Loucy (cell line): ENCODE measurements around the gene INTS11.

Experiments
- EZH2phosphoT487 ChIP-seq: fragments of 200-600 bp; IDR thresholded peaks from 2 replicates; pipeline ENCODE4 v1.6.1; 2018; ENCODE audit warnings: antibody characterized with exemption, mild to moderate bottlenecking, moderate library complexity, borderline replicate concordance
- TF ChIP-seq, protein P1 (sequence below): fragments of 200-600 bp; sonication (generic); conservative IDR thresholded peaks from 2 replicates; pipeline ENCODE4 v1.5.1; 2014; ENCODE audit warnings: mild to moderate bottlenecking, antibody characterized with exemption, low read length

DNA sequence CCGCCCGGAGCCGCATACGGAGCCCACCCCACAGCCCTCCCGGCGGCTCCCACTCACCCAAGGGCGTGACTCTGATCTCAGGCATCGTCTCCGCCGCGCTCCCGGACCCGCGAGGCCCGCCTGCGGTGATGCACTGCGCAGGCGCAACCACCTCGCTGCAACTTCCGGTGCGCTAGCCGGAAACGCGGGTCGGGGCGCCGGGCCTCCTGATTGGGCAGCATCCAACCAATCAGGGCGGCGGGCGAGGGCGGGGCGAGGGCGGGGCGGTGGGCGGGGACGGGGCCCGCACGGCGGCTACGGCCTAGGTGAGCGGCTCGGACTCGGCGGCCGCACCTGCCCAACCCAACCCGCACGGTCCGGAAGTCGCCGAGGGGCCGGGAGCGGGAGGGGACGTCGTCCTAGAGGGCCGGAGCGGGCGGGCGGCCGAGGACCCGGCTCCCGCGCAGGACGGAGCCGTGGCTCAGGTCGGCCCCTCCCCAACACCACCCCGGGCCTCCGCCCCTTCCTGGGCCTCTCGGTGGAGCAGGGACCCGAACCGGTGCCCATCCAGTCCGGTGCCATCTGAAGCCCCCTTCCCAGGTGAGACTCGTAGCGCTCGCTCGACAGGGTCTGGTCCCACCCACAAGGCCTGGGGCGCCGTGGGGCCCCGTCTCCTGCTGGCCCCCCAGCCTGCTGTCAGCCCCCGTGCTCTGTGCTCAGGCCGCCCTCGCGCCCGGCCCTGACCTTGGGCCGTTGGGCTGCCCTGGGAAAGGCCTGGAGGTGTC, at the start of gene INTS11, which contains the start of gene CPTP:
- TF ChIP-seq, protein P1, sequence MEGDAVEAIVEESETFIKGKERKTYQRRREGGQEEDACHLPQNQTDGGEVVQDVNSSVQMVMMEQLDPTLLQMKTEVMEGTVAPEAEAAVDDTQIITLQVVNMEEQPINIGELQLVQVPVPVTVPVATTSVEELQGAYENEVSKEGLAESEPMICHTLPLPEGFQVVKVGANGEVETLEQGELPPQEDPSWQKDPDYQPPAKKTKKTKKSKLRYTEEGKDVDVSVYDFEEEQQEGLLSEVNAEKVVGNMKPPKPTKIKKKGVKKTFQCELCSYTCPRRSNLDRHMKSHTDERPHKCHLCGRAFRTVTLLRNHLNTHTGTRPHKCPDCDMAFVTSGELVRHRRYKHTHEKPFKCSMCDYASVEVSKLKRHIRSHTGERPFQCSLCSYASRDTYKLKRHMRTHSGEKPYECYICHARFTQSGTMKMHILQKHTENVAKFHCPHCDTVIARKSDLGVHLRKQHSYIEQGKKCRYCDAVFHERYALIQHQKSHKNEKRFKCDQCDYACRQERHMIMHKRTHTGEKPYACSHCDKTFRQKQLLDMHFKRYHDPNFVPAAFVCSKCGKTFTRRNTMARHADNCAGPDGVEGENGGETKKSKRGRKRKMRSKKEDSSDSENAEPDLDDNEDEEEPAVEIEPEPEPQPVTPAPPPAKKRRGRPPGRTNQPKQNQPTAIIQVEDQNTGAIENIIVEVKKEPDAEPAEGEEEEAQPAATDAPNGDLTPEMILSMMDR, result no peak
- no peak for TF ChIP-seq EZH2phosphoT487
